ENCODE measurements around the gene MIER2.

MIER2 gene

GRCh38 chr19:296476-297225, 47.9 kb downstream of the MIER2 start:
- no peak overlapping the region for H3K4me3 ChIP-seq (replicated peaks; ENCODE audit: insufficient read depth, low read length)
- DNase-seq (ENCODE audit: low read depth in 1 of 2, low spot score in 1 of 2), result no peak
- peaks cover 10% of the 10 kb centered on the region for H3K27me3 ChIP-seq (ENCODE audit: insufficient read depth, poor library complexity, severe bottlenecking)

GRCh38 chr19:295687-296370, 48.8 kb downstream of the MIER2 start:
- no peak for DNase-seq (ENCODE audit: low read depth in 1 of 2, low spot score in 1 of 2)
- H3K27ac ChIP-seq (replicated peaks), result no peak overlapping the region
- H3K27me3 ChIP-seq (ENCODE audit: insufficient read depth, poor library complexity, severe bottlenecking), result peaks cover 10% of the 10 kb centered on the region
- TF ChIP-seq SPI1 (IDR thresholded peaks at IDR 0.05; ENCODE audit: borderline replicate concordance, low read depth), result no peak
- no peak overlapping the region for H3K4me3 ChIP-seq (replicated peaks; ENCODE audit: insufficient read depth, low read length)

More at GRCh38 chr19:296476-297225, 47.9 kb downstream of the MIER2 start:
- H3K27ac ChIP-seq (replicated peaks), result no peak overlapping the region
- TF ChIP-seq POLR2AphosphoS5 (IDR thresholded peaks at IDR 0.05; ENCODE audit: low read depth) (no peak), CTCF (IDR thresholded peaks at IDR 0.05; ENCODE audit: insufficient read depth, low read length) (no peak), SPI1 (IDR thresholded peaks at IDR 0.05; ENCODE audit: borderline replicate concordance, low read depth) (no peak), GABPA (IDR thresholded peaks at IDR 0.05; ENCODE audit: low read depth) (no peak), REST (IDR thresholded peaks at IDR 0.05; ENCODE audit: insufficient replicate concordance, low read depth) (no peak)

- no peak overlapping the region for H3K4me3 ChIP-seq (replicated peaks; ENCODE audit: insufficient read depth, low read length)
- peaks cover 14% of the 10 kb centered on the region for H3K27me3 ChIP-seq (ENCODE audit: insufficient read depth, poor library complexity, severe bottlenecking)
- no peak overlapping the region for H3K27ac ChIP-seq (replicated peaks)
- TF ChIP-seq CTCF (IDR thresholded peaks at IDR 0.05; ENCODE audit: insufficient read depth, low read length), result peak; percentile 44
- no peak for TF ChIP-seq SPI1 (IDR thresholded peaks at IDR 0.05; ENCODE audit: borderline replicate concordance, low read depth)
- no peak for DNase-seq (ENCODE audit: low read depth in 1 of 2, low spot score in 1 of 2)
Measured at GRCh38 chr19:294946-295686, 49.5 kb downstream of the MIER2 start.

GRCh38 chr19:294341-294945, 50.2 kb downstream of the MIER2 start:
- no peak for TF ChIP-seq SPI1 (IDR thresholded peaks at IDR 0.05; ENCODE audit: borderline replicate concordance, low read depth)
- TF ChIP-seq POLR2AphosphoS5 (IDR thresholded peaks at IDR 0.05; ENCODE audit: low read depth), result no peak
- no peak for TF ChIP-seq REST (IDR thresholded peaks at IDR 0.05; ENCODE audit: insufficient replicate concordance, low read depth)
- TF ChIP-seq GABPA (IDR thresholded peaks at IDR 0.05; ENCODE audit: low read depth), result no peak
- no peak for TF ChIP-seq CTCF (IDR thresholded peaks at IDR 0.05; ENCODE audit: insufficient read depth, low read length)
- DNase-seq (ENCODE audit: low read depth in 1 of 2, low spot score in 1 of 2), result no peak
- Histone ChIP-seq H3K27ac (replicated peaks) (no peak overlapping the region), H3K27me3 (ENCODE audit: insufficient read depth, poor library complexity, severe bottlenecking) (peaks cover 18% of the 10 kb centered on the region), H3K4me3 (replicated peaks; ENCODE audit: insufficient read depth, low read length) (no peak overlapping the region)
